ENCODE data around the gene MAGI1. TPM values are rescaled to one million over a fixed set of nuclear protein-coding genes. Genes with fewer than 3 reads are reported as not detected.
"Not testable (repeated sequence)": the region's sequence is repeated elsewhere in the genome, so short reads cannot be mapped to it uniquely, and the experiment has no call there.

MAGI1 gene
- total RNA-seq, 1 experiment from 2014 or later = 38.6 TPM

- no TSS peak for BruUV-seq (replicated peaks)
- H2AFZ ChIP-seq (ENCODE audit: low read depth, low read length, poor library complexity, severe bottlenecking) = no peak overlapping the region
- no peaks in the 10 kb centered on the region for H3K79me2 ChIP-seq (ENCODE audit: insufficient read depth, low read length)
- DNase-seq (ENCODE audit: low read depth, low spot score) (no peak), ATAC-seq (no peak)
- H3K36me3 ChIP-seq (ENCODE audit: control insufficient read depth in 1 of 2, insufficient read depth in 2 of 2, low read length in 2 of 2) = no peaks in the 10 kb centered on the region
- RAD21 ChIA-PET (ENCODE audit: low non-redundant PET in 1 of 2, low total read pairs in 2 of 2, uncharacterized antibody in 2 of 2, unreplicated experiment in 2 of 2) = no interaction called here
- no peaks in the 10 kb centered on the region for H3K27me3 ChIP-seq (ENCODE audit: insufficient read depth, low read length)
- H3K9me3 ChIP-seq (ENCODE audit: control insufficient read depth in 1 of 2, insufficient read depth in 1 of 2, low read depth in 1 of 2, low read length in 2 of 2) = no peaks in the 10 kb centered on the region
- CTCF ChIA-PET = interaction anchor here (0.9 kb wide), 1 partner anchor 8 kb away, joined by 3 read pairs; no protein-coding TSS in a partner anchor
- intact Hi-C loops (cut with micrococcal nuclease) = no loop called here
- H3K9ac ChIP-seq (ENCODE audit: low read length) = no peak overlapping the region
- H3K9me2 ChIP-seq (ENCODE audit: insufficient read depth) = no peaks in the 10 kb centered on the region
- H4K20me1 ChIP-seq (ENCODE audit: insufficient read depth) = no peaks in the 10 kb centered on the region
- H3K27ac ChIP-seq (ENCODE audit: low read depth, low read length) = no peak overlapping the region
- TF ChIP-seq ZNF274 (IDR thresholded peaks at IDR 0.05; ENCODE audit: low read depth, low read length) = no peak
- no peak for TF ChIP-seq EZH2phosphoT487 (IDR thresholded peaks at IDR 0.05; ENCODE audit: borderline replicate concordance)
- no peak for TF ChIP-seq SIN3A (IDR thresholded peaks at IDR 0.05; ENCODE audit: low read depth)
- no peak for TF ChIP-seq EZH2 (IDR thresholded peaks at IDR 0.05)
- no peak for TF ChIP-seq ELF1 (IDR thresholded peaks at IDR 0.05; ENCODE audit: borderline replicate concordance, low read depth)
- TF ChIP-seq CEBPB (IDR thresholded peaks at IDR 0.05; ENCODE audit: low read depth) = no peak
- TF ChIP-seq CBX3 (IDR thresholded peaks at IDR 0.05; ENCODE audit: low read depth) = no peak
- no peak for TF ChIP-seq ZFX (IDR thresholded peaks at IDR 0.05)
- TF ChIP-seq YY1 (IDR thresholded peaks at IDR 0.05; ENCODE audit: extremely low read depth, insufficient replicate concordance, low read depth, low read length) = no peak
- no peak for TF ChIP-seq REST (IDR thresholded peaks at IDR 0.05; ENCODE audit: low read depth)
- TF ChIP-seq JUND (IDR thresholded peaks at IDR 0.05) = no peak
- no peak for TF ChIP-seq CTCF (IDR thresholded peaks at IDR 0.05 in 2 of 3, conservative IDR thresholded peaks at IDR 0.05 in 1 of 3; ENCODE audit: borderline replicate concordance in 1 of 3, insufficient read depth in 1 of 3, low read depth in 2 of 3, low read length in 2 of 3)
- no peak for TF ChIP-seq SRF (IDR thresholded peaks at IDR 0.05; ENCODE audit: low read depth)
- TF ChIP-seq EGR1 (IDR thresholded peaks at IDR 0.05; ENCODE audit: low read depth) = no peak
- TF ChIP-seq, protein P1, sequence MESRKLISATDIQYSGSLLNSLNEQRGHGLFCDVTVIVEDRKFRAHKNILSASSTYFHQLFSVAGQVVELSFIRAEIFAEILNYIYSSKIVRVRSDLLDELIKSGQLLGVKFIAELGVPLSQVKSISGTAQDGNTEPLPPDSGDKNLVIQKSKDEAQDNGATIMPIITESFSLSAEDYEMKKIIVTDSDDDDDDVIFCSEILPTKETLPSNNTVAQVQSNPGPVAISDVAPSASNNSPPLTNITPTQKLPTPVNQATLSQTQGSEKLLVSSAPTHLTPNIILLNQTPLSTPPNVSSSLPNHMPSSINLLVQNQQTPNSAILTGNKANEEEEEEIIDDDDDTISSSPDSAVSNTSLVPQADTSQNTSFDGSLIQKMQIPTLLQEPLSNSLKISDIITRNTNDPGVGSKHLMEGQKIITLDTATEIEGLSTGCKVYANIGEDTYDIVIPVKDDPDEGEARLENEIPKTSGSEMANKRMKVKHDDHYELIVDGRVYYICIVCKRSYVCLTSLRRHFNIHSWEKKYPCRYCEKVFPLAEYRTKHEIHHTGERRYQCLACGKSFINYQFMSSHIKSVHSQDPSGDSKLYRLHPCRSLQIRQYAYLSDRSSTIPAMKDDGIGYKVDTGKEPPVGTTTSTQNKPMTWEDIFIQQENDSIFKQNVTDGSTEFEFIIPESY (IDR thresholded peaks at IDR 0.05; ENCODE audit: extremely low read depth, insufficient replicate concordance, low read length) = no peak
- POLR2A ChIA-PET = no interaction called here
- H3K4me1 ChIP-seq (ENCODE audit: control insufficient read depth in 1 of 2, insufficient read depth in 2 of 2, low read length in 2 of 2) = no peaks in the 10 kb centered on the region
- no peak overlapping the region for H3K4me2 ChIP-seq (ENCODE audit: low read length)
- H3K4me3 ChIP-seq (replicated peaks in 1 of 2; ENCODE audit: low read depth in 1 of 2, low read length in 2 of 2) = no peak overlapping the region
Measured at GRCh38 chr3:65516998-65517397, 521.7 kb downstream of the MAGI1 start.

- H3K27me3 ChIP-seq (ENCODE audit: insufficient read depth, low read length); H3K79me2 ChIP-seq (ENCODE audit: insufficient read depth, low read length); POLR2A ChIA-PET; intact Hi-C loops (cut with micrococcal nuclease); H3K27ac ChIP-seq (ENCODE audit: low read depth, low read length); BruUV-seq (replicated peaks); H2AFZ ChIP-seq (ENCODE audit: low read depth, low read length, poor library complexity, severe bottlenecking); H3K9me3 ChIP-seq (ENCODE audit: control insufficient read depth in 1 of 2, insufficient read depth in 1 of 2, low read depth in 1 of 2, low read length in 2 of 2); CTCF ChIA-PET; ATAC-seq; DNase-seq (ENCODE audit: low read depth, low spot score); H3K9ac ChIP-seq (ENCODE audit: low read length); H4K20me1 ChIP-seq (ENCODE audit: insufficient read depth); H3K9me2 ChIP-seq (ENCODE audit: insufficient read depth); RAD21 ChIA-PET (ENCODE audit: low non-redundant PET in 1 of 2, low total read pairs in 2 of 2, uncharacterized antibody in 2 of 2, unreplicated experiment in 2 of 2); H3K4me1 ChIP-seq (ENCODE audit: control insufficient read depth in 1 of 2, insufficient read depth in 2 of 2, low read length in 2 of 2); H3K4me3 ChIP-seq (replicated peaks in 1 of 2; ENCODE audit: low read depth in 1 of 2, low read length in 2 of 2); H3K4me2 ChIP-seq (ENCODE audit: low read length); H3K36me3 ChIP-seq (ENCODE audit: control insufficient read depth in 1 of 2, insufficient read depth in 2 of 2, low read length in 2 of 2): not testable (repeated sequence)
Measured at GRCh38 chr3:65514317-65514716, 524.4 kb downstream of the MAGI1 start.
